HEK293 (cell line): Measurements from ENCODE around the gene KRTAP4-6.

Experiments used
- CTCF ChIA-PET: fragments of 350-600 bp; formaldehyde crosslinking; extraction: SDS; loops from one replicate; lab custom pipeline; 2021; ENCODE audit warnings: antibody characterized with exemption; lab: Yijun Ruan, JAX
- POLR2A ChIA-PET: fragments of 300-600 bp; formaldehyde crosslinking; extraction: SDS; loops from one replicate; lab custom pipeline; 2020; ENCODE audit warnings: antibody characterized with exemption, inconsistent platforms; lab: Yijun Ruan, JAX
- H3K27ac ChIP-seq: fragments of 200-500 bp; sonication (Bioruptor generic); 2 replicates; pipeline ENCODE4 v1.5.1; 2014; ENCODE audit warnings: low read depth, low read length, control low read depth, inconsistent platforms; ENCODE audit errors: extremely low read depth
- H3K36me3 ChIP-seq, 2 experiments: fragments of 200-500 bp in 1 of 2; sonication (Bioruptor generic) in 1 of 2; 1 replicate in 1 of 2; 2 replicates in 1 of 2; pipeline ENCODE4 v1.5.1; 2014 to 2017; ENCODE audit warnings: inconsistent platforms in 2 of 2, low read length in 2 of 2; ENCODE audit not compliant: control insufficient read depth in 2 of 2, insufficient read depth in 1 of 2
- H3K4me1 ChIP-seq: fragments of 200-500 bp; sonication (Bioruptor generic); 2 replicates; pipeline ENCODE4 v1.5.1; 2014; ENCODE audit warnings: mild to moderate bottlenecking, low read length, inconsistent platforms; ENCODE audit not compliant: control insufficient read depth, insufficient read depth
- H3K4me3 ChIP-seq: 2 replicates; pipeline ENCODE4 v1.5.1; 2011; ENCODE audit warnings: low read depth, mild to moderate bottlenecking, control low read depth, low read length, moderate library complexity
- H3K9me3 ChIP-seq: fragments of 200-500 bp; sonication (Bioruptor generic); 2 replicates; pipeline ENCODE4 v1.5.1; 2014; ENCODE audit warnings: low read depth, low read length, inconsistent platforms; ENCODE audit not compliant: control insufficient read depth, insufficient read depth
- SCRT2 ChIP-seq: fragments of 450-650 bp; formaldehyde crosslinking; IDR thresholded peaks from 2 replicates; pipeline ENCODE4 v1.5.1; 2016; ENCODE audit warnings: missing biosample characterization, missing genetic modification characterization
- SP2 ChIP-seq: fragments of 450-650 bp; formaldehyde crosslinking; IDR thresholded peaks from 2 replicates; pipeline ENCODE4 v1.5.1; 2016; ENCODE audit warnings: missing biosample characterization, missing genetic modification characterization
- TSHZ1 ChIP-seq: fragments of 450-650 bp; formaldehyde crosslinking; IDR thresholded peaks from 2 replicates; pipeline ENCODE4 v1.5.1; 2016; ENCODE audit warnings: missing biosample characterization, missing genetic modification characterization, borderline replicate concordance
- ZBTB17 ChIP-seq: fragments of 450-650 bp; formaldehyde crosslinking; IDR thresholded peaks from 2 replicates; pipeline ENCODE4 v1.5.1; 2016; ENCODE audit warnings: missing biosample characterization, missing genetic modification characterization
- ZFP3 ChIP-seq: fragments of 450-650 bp; formaldehyde crosslinking; IDR thresholded peaks from 2 replicates; pipeline ENCODE4 v1.5.1; 2016; ENCODE audit warnings: low read depth, missing biosample characterization, missing genetic modification characterization
- ZIC2 ChIP-seq: fragments of 450-650 bp; formaldehyde crosslinking; IDR thresholded peaks from 2 replicates; pipeline ENCODE4 v1.5.1; 2016; ENCODE audit warnings: missing biosample characterization, missing genetic modification characterization
- ZNF155 ChIP-seq: fragments of 450-650 bp; formaldehyde crosslinking; IDR thresholded peaks from 2 replicates; pipeline ENCODE4 v1.5.1; 2016; ENCODE audit warnings: missing biosample characterization, missing genetic modification characterization
- ZNF2 ChIP-seq: fragments of 450-650 bp; formaldehyde crosslinking; IDR thresholded peaks from 2 replicates; pipeline ENCODE4 v1.5.1; 2016; ENCODE audit warnings: missing biosample characterization, missing genetic modification characterization
- ZNF530 ChIP-seq: fragments of 450-650 bp; formaldehyde crosslinking; IDR thresholded peaks from 2 replicates; pipeline ENCODE4 v1.5.1; 2016; ENCODE audit warnings: low read depth, missing biosample characterization, missing genetic modification characterization
- ZSCAN4 ChIP-seq: fragments of 450-650 bp; formaldehyde crosslinking; IDR thresholded peaks from 2 replicates; pipeline ENCODE4 v1.5.1; 2017; ENCODE audit warnings: missing biosample characterization, missing genetic modification characterization
- TF ChIP-seq, protein P1 (sequence below): fragments of 450-650 bp; formaldehyde crosslinking; IDR thresholded peaks from 2 replicates; pipeline ENCODE4 v1.5.1; 2017; ENCODE audit warnings: missing biosample characterization, missing genetic modification characterization

The KRTAP4-6 gene

DNA sequence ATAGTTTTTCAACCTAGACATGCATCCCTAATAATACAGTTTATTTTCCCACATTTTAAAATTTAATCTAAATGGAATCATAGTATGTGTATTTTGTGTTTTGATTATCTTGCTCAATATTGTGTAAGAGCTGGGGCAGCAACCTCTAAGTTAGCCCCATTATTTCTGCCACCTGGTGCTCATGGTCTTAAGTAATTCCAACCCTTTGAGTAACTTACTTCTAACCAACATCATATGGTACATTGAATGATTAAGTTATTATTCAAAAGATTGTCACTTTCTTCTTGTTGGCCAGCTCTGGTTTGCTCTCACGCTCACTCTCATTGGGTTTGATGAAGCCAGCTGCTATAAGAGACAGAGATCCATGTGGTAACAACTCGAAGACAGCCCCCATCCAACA lies 31.5 kb upstream of the KRTAP4-6 start (continued):
- TF ChIP-seq TSHZ1 (tag by site-specific recombination) (no peak), ZNF2 (tag by site-specific recombination) (no peak), ZSCAN4 (tag by site-specific recombination) (no peak), ZNF530 (tag by site-specific recombination) (no peak)

DNA sequence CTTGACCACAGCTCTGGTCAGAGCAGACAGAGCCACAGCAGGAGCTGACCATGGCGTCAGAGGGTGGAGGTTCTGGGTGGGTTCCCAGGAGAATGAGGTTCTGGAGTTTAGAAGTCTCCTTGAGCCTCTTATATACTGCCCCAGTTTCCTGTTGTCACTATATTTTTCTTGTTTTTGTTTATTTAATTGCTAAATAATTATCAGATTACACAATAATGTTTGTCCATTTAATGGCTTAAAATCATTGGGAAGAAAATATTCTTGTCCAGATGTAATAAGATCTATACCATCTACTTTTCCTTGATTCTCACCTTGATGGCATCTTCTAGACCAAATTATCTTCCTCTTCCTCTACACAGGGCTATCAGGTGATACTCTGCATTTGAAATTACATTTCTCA lies 27.8 kb upstream of the KRTAP4-6 start, which contains the start of gene KRTAP4-3:
Gene KRTAP4-3, minus strand, starts transcription at position 101 of the 400 bp plus-strand sequence. Its CDS starts 49 bp downstream, at position 52.
- POLR2A ChIA-PET = no interaction called here
- H3K4me3 ChIP-seq = no peak within 1 kb of the TSS
- TF ChIP-seq SP2 (tag by site-specific recombination) (no peak), ZFP3 (tag by site-specific recombination) (no peak)

DNA sequence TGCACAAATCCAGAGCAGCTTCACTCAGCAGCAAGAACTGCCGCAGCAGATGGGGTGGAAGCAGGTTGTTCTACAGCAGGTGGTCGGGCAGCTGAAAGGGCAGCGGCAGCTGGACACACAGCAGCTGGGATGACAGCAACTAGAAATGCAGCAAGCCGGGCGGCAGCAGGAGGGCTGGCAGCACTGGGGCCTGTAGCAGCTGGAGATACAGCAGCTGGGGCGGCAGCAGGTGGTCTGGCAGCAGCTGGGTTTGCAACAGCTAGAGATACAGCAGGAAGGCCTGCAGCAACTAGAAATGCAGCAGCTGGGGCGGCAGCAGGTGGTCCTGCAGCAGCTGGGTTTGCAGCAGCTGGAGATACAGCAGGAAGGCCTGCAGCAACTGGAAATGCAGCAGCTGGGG lies 27.2 kb upstream of the KRTAP4-6 start:
- Histone ChIP-seq H3K4me1 (no peaks in the 10 kb centered on the region), H3K36me3 (no peaks in the 10 kb centered on the region), H3K27ac (no peak overlapping the region), H3K4me3 (no peak overlapping the region), H3K9me3 (no peaks in the 10 kb centered on the region)
- ChIA-PET POLR2A (no interaction called here), CTCF (interaction anchor here (1.1 kb wide), 1 partner anchor 383 kb away, joined by 3 read pairs; no protein-coding TSS in a partner anchor)
- peak; percentile 62; the same call in 1 of the 2 replicates for TF ChIP-seq ZIC2 (tag by site-specific recombination)
- no peak for TF ChIP-seq ZNF155

More for the DNA sequence above, 27.8 kb upstream of the KRTAP4-6 start, which contains the start of gene KRTAP4-3:
- Histone ChIP-seq H3K4me1 (no peaks in the 10 kb centered on the region), H3K9me3 (no peaks in the 10 kb centered on the region), H3K27ac (no peak within 1 kb of the TSS), H3K36me3 (no peaks in the 10 kb centered on the region)
- CTCF ChIA-PET = interaction anchor here (1.1 kb wide), 1 partner anchor 383 kb away, joined by 3 read pairs; no protein-coding TSS in a partner anchor

GRCh38 chr17:41163828-41164227 lies 23.5 kb upstream of the KRTAP4-6 start:
- H3K4me3 ChIP-seq = no peak overlapping the region
- no peak overlapping the region for H3K27ac ChIP-seq
- POLR2A ChIA-PET = no interaction called here
- TF ChIP-seq, protein P1, sequence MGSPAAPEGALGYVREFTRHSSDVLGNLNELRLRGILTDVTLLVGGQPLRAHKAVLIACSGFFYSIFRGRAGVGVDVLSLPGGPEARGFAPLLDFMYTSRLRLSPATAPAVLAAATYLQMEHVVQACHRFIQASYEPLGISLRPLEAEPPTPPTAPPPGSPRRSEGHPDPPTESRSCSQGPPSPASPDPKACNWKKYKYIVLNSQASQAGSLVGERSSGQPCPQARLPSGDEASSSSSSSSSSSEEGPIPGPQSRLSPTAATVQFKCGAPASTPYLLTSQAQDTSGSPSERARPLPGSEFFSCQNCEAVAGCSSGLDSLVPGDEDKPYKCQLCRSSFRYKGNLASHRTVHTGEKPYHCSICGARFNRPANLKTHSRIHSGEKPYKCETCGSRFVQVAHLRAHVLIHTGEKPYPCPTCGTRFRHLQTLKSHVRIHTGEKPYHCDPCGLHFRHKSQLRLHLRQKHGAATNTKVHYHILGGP (tag by site-specific recombination) = peak; percentile 25; the same call in 1 of the 2 replicates
- TF ChIP-seq SCRT2 (tag by site-specific recombination) (no peak), ZBTB17 (0 out of 2 replicates have a peak, but pooled peaks have one; percentile 34)
- H3K9me3 ChIP-seq = no peaks in the 10 kb centered on the region
- no peaks in the 10 kb centered on the region for H3K36me3 ChIP-seq
- CTCF ChIA-PET = interaction anchor here (0.9 kb wide), 1 partner anchor 603 kb away, joined by 4 read pairs; no protein-coding TSS in a partner anchor
- H3K4me1 ChIP-seq = no peaks in the 10 kb centered on the region
